B cell (primary cell): Measurements from ENCODE around the gene FAM111B. TPM values are rescaled to one million over a fixed set of nuclear protein-coding genes. Genes with fewer than 3 reads are reported as not detected.

Source experiments
- ATAC-seq: fragments of 200-7000 bp; cut with Tn5 transposase; one replicate; pipeline ENCODE4 v1.10.0; 2021; ENCODE audit warnings: low read depth, mild to moderate bottlenecking, moderate number of reproducible peaks, moderate library complexity
- CTCF ChIA-PET: fragments of 350-600 bp; sonication (Branson Sonifier 250); formaldehyde crosslinking; loops from one replicate; lab custom pipeline; 2021; ENCODE audit warnings: antibody characterized with exemption, inconsistent platforms; lab: Charles Lee
- POLR2A ChIA-PET: fragments of 350-600 bp; sonication (Branson Sonifier 250); formaldehyde crosslinking; loops from one replicate; lab custom pipeline; 2021; ENCODE audit warnings: antibody characterized with exemption; lab: Charles Lee
- DNase-seq: peaks from one replicate; pipeline ENCODE4 v3.0.0; 2013
- H2AFZ ChIP-seq: 2 replicates; pipeline ENCODE4 v1.6.1; 2012; ENCODE audit warnings: mild to moderate bottlenecking, low read depth, low read length; ENCODE audit not compliant: insufficient read depth, poor library complexity, severe bottlenecking
- H3K27ac ChIP-seq, 2 donors: 1 replicate in 1 of 2; 2 replicates in 1 of 2; pipeline ENCODE4 v1.5.1; 2012 to 2013; ENCODE audit warnings: low read length in 2 of 2, mild to moderate bottlenecking in 2 of 2, moderate library complexity in 1 of 2
- H3K27me3 ChIP-seq, 4 experiments: fragments of 200-600 bp in 1 of 4; sonication (generic) in 1 of 4; replicated peaks in 1 of 4; 1 replicate in 2 of 4; 2 replicates in 2 of 4; pipeline versions ENCODE4 v1.6.1 to v1.7.0; 2013 to 2016; ENCODE audit warnings: low read length in 3 of 4, mild to moderate bottlenecking in 2 of 4, mixed read lengths in 1 of 4, moderate library complexity in 1 of 4; ENCODE audit not compliant: insufficient read depth in 4 of 4, control insufficient read depth in 3 of 4; ENCODE audit errors: control extremely low read depth in 1 of 4
- H3K36me3 ChIP-seq, 2 experiments: replicated peaks in 1 of 2; 1 replicate in 1 of 2; 2 replicates in 1 of 2; pipeline versions ENCODE4 v1.6.1 to v1.7.1; 2013; ENCODE audit warnings: low read length in 1 of 2; ENCODE audit not compliant: insufficient read depth in 2 of 2, control insufficient read depth in 1 of 2; ENCODE audit errors: control extremely low read depth in 1 of 2, extremely low read depth in 1 of 2
- H3K4me1 ChIP-seq, 2 donors: fragments of 200-600 bp in 1 of 2; sonication (generic) in 1 of 2; 1 replicate in 1 of 2; 2 replicates in 1 of 2; pipeline versions ENCODE4 v1.5.1 to v1.6.1; 2013 to 2017; ENCODE audit warnings: low read length in 2 of 2; ENCODE audit not compliant: control insufficient read depth in 2 of 2, insufficient read depth in 2 of 2
- H3K4me2 ChIP-seq: replicated peaks from 2 replicates; pipeline ENCODE3; 2012; ENCODE audit warnings: mild to moderate bottlenecking, low read depth, low read length; ENCODE audit not compliant: poor library complexity, severe bottlenecking
- H3K4me3 ChIP-seq, 5 experiments: fragments of 200-600 bp in 1 of 5; sonication (generic) in 1 of 5; 1 replicate in 3 of 5; 2 replicates in 2 of 5; pipeline versions ENCODE4 v1.5.1 to v1.7.0; 2011 to 2016; ENCODE audit warnings: low read length in 4 of 5, mild to moderate bottlenecking in 4 of 5, low read depth in 2 of 5, control low read depth in 1 of 5, moderate library complexity in 1 of 5; ENCODE audit not compliant: insufficient read depth in 1 of 5; ENCODE audit errors: control extremely low read depth in 1 of 5, extremely low read depth in 1 of 5
- H3K79me2 ChIP-seq: fragments of 200-600 bp; sonication (generic); one replicate; pipeline ENCODE4 v1.6.0; 2016; ENCODE audit warnings: low read length; ENCODE audit not compliant: control insufficient read depth, insufficient read depth
- H3K9ac ChIP-seq: fragments of 200-600 bp; sonication (generic); 2 replicates; pipeline ENCODE4 v1.6.1; 2017; ENCODE audit warnings: mild to moderate bottlenecking, low read length, moderate library complexity
- H3K9me3 ChIP-seq, 3 donors: one replicate each; pipeline versions ENCODE4 v1.6.1 to v1.7.1; 2013; ENCODE audit warnings: low read length in 2 of 3; ENCODE audit not compliant: control insufficient read depth in 2 of 3, insufficient read depth in 1 of 3; ENCODE audit errors: control extremely low read depth in 1 of 3
- H4K20me1 ChIP-seq: 2 replicates; pipeline ENCODE4 v1.6.0; 2012; ENCODE audit warnings: mild to moderate bottlenecking, low read length; ENCODE audit not compliant: insufficient read depth, control insufficient read depth, poor library complexity, severe bottlenecking
- H3K27ac Mint-ChIP-seq: one replicate; pipeline ENCODE4 v1.8.0; 2021; ENCODE audit warnings: mixed read lengths
- H3K27me3 Mint-ChIP-seq: one replicate; pipeline ENCODE4 v1.8.0; 2021; ENCODE audit warnings: mixed read lengths
- H3K4me1 Mint-ChIP-seq: one replicate; pipeline ENCODE4 v1.8.0; 2021; ENCODE audit warnings: mixed read lengths
- H3K4me3 Mint-ChIP-seq: one replicate; pipeline ENCODE4 v1.8.0; 2021; ENCODE audit warnings: mixed read lengths
- H3K9me3 Mint-ChIP-seq: one replicate; pipeline ENCODE4 v1.8.0; 2022; ENCODE audit warnings: mixed read lengths; ENCODE audit not compliant: insufficient read depth
- CTCF ChIP-seq: fragments of 200-600 bp; IDR thresholded peaks from one replicate; pipeline ENCODE4 v1.8.0; 2022; ENCODE audit warnings: antibody characterized with exemption, mild to moderate bottlenecking
- EZH2 ChIP-seq: IDR thresholded peaks from 2 replicates; pipeline ENCODE4 v1.6.1; 2012; ENCODE audit warnings: borderline replicate concordance, low read depth, mild to moderate bottlenecking, moderate library complexity, low read length; ENCODE audit not compliant: insufficient read depth, poor library complexity, severe bottlenecking
- WGBS: methylation state at CpG from one replicate; pipeline ENCODE4 v1.1.5; 2013; ENCODE audit warnings: missing lambda C conversion rate; ENCODE audit not compliant: insufficient coverage; 5-methylcytosine and 5-hydroxymethylcytosine counted together
- intact Hi-C: fragments of 100-400 bp; cut with micrococcal nuclease; formaldehyde crosslinking; loops from one replicate; pipeline ENCODE4 v1.10.0; 2022
- polyA plus RNA-seq: library from polyadenylated mRNA; depleted of rRNA; stranded (reverse); fragments of >200 nt; gene quantifications from 2 replicates; pipeline ENCODE4 v1.2.3, GENCODE V29; 2012
- total RNA-seq, 2 donors: library from RNA; stranded (reverse); fragments of 120-200 nt in 1 of 2; gene quantifications; 1 replicate in 1 of 2; 2 replicates in 1 of 2; pipeline versions ENCODE4 v1.2.3 to v1.2.4, GENCODE V29; 2013 to 2022

The FAM111B gene
- total and polyA plus RNA-seq, 2 donors (not counting 1 experiment from before 2014, with no cell fraction given) = 3.6 to 155 TPM

DNA sequence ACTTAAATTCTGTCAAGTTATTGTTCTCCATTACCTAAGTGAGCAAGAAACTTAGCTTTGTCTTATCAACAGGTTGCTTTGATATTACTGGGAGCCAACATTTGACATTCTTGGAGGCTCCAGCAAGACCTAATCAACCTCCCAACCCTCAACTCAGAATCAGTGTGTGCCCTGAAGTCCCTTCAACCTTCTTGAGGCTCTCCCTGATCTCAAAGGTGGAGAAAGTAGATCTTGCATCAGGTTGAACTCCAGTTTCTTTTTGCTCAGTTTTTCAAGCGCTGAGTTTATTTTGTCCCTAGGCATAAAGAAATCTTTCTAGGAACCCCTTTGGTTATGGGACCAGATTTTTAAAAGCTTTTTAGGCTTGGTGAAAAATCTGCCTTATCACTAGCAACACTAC is 37.1 kb downstream of the FAM111B start:
- peak overlapping the region; percentile 80 for H3K9ac ChIP-seq
- H3K27ac ChIP-seq = peak overlapping the region; percentile 88 to 90
- no peaks in the 10 kb centered on the region for H3K27me3 Mint-ChIP-seq
- H3K36me3 ChIP-seq = peaks cover 0 to 2% of the 10 kb centered on the region in 2 experiments
- no peak for TF ChIP-seq CTCF
- TF ChIP-seq EZH2 = no peak
- intact Hi-C loops = loop anchor here (1.0 to 5.0 kb wide), 7 partner anchors 28 to 1477 kb away; partner anchors contain the start of genes DTX4, OSBP and ZDHHC5
- CTCF ChIA-PET = interaction anchor here (0.8 to 2.4 kb wide), 11 partner anchors 8 to 576 kb away, joined by 3 to 44 read pairs (median 4); partner anchors contain the start of gene DTX4
- WGBS = no CpG with 5 or more reads among the region's 1 CpG
- H3K4me2 ChIP-seq = peak overlapping the region; percentile 96
- H3K4me1 ChIP-seq = peaks cover 51 to 56% of the 10 kb centered on the region in 2 donors
- H2AFZ ChIP-seq = peak overlapping the region; percentile 88
- H3K27ac Mint-ChIP-seq = peak overlapping the region; percentile 87
- peaks cover 77% of the 10 kb centered on the region for H3K4me1 Mint-ChIP-seq
- no peaks in the 10 kb centered on the region for H3K27me3 ChIP-seq
- H3K79me2 ChIP-seq = peaks cover 45% of the 10 kb centered on the region
- no peaks in the 10 kb centered on the region for H3K9me3 ChIP-seq
- POLR2A ChIA-PET = interaction anchor here (0.6 to 2.0 kb wide), 7 partner anchors 13 to 568 kb away, joined by 4 to 15 read pairs (median 7); partner anchors contain the start of genes DTX4, FAM111B and LPXN
- ATAC-seq (no peak), DNase-seq (no peak)
- H4K20me1 ChIP-seq = no peaks in the 10 kb centered on the region
- H3K9me3 Mint-ChIP-seq = no peaks in the 10 kb centered on the region
- peak overlapping the region; percentile 97 for H3K4me3 Mint-ChIP-seq
- H3K4me3 ChIP-seq = peak overlapping the region; percentile 45 to 77 (median 76)
